K562 (cell line): ENCODE data around the gene EPHB1. TPM values are rescaled to one million over a fixed set of nuclear protein-coding genes. Genes with fewer than 3 reads are reported as not detected.
"Not testable (repeated sequence)": the region's sequence is repeated elsewhere in the genome, so short reads cannot be mapped to it uniquely, and the experiment has no call there.

Source experiments
- ATAC-seq: fragments of 200-7000 bp; cut with Tn5 transposase; 3 replicates; pipeline ENCODE4 v1.9.1; 2020; ENCODE audit warnings: moderate library complexity
- BruUV-seq: library from RNA; stranded (reverse); fragments of 400-500 nt; replicated peaks from 2 replicates; lab custom pipeline; 2021; lab: Mats Ljungman, UMichigan
- CTCF ChIA-PET: fragments of 300-600 bp; formaldehyde crosslinking; extraction: SDS; loops from one replicate; lab custom pipeline; 2021; ENCODE audit warnings: low intra/inter-chr PET ratio; lab: Yijun Ruan, JAX
- POLR2A ChIA-PET: fragments of 300-600, 350-650 bp; sonication (Branson Sonifier 250); formaldehyde crosslinking; extraction: SDS; loops from one replicate; lab custom pipeline; 2021; ENCODE audit warnings: antibody characterized with exemption, inconsistent platforms; lab: Yijun Ruan, JAX
- DNase-seq, 4 experiments: peaks; one replicate each; pipeline versions ENCODE4 v3.0.0 to v3.0.0-alpha.2; 2011 to 2018; ENCODE audit warnings: low spot score in 3 of 4, mixed read lengths in 3 of 4; ENCODE audit errors: extremely low read depth in 1 of 4
- FAIRE-seq: peaks from 2 replicates; lab custom pipeline; 2011; peaks lifted over from hg19 to GRCh38; lab: Jason Lieb, UNC
- H2AFZ ChIP-seq: 2 replicates; pipeline ENCODE4 v1.6.0; 2011; ENCODE audit warnings: low read depth, low read length, control low read depth, inconsistent platforms
- H3K27ac ChIP-seq: fragments of 200-600 bp; 3 replicates; pipeline ENCODE4 v1.8.0; 2011; ENCODE audit warnings: low read depth, mild to moderate bottlenecking, control low read depth, inconsistent platforms, low read length, moderate library complexity, mixed read lengths; ENCODE audit errors: extremely low read depth
- H3K27me3 ChIP-seq, 2 experiments: fragments of 300-600 bp in 1 of 2; 2 replicates in 1 of 2; 3 replicates in 1 of 2; pipeline versions ENCODE4 v1.6.0 to v1.8.0; 2011; ENCODE audit warnings: inconsistent platforms in 2 of 2, low read length in 2 of 2, mild to moderate bottlenecking in 1 of 2, mixed read lengths in 1 of 2, moderate library complexity in 1 of 2; ENCODE audit not compliant: control insufficient read depth in 2 of 2, insufficient read depth in 2 of 2
- H3K36me3 ChIP-seq: fragments of 300-600 bp; 3 replicates; pipeline ENCODE4 v1.8.0; 2011; ENCODE audit warnings: mild to moderate bottlenecking, low read length, inconsistent platforms; ENCODE audit not compliant: control insufficient read depth, insufficient read depth
- H3K4me1 ChIP-seq, 2 experiments: fragments of 200-600 bp in 1 of 2; replicated peaks in 1 of 2; 2 replicates in 1 of 2; 3 replicates in 1 of 2; pipeline versions ENCODE4 v1.5.1 to v1.8.0; 2011; ENCODE audit warnings: inconsistent platforms in 2 of 2, low read length in 2 of 2, mild to moderate bottlenecking in 1 of 2, mixed read lengths in 1 of 2, moderate library complexity in 1 of 2; ENCODE audit not compliant: control insufficient read depth in 2 of 2, insufficient read depth in 2 of 2
- H3K4me2 ChIP-seq: 2 replicates; pipeline ENCODE4 v1.6.1; 2011; ENCODE audit warnings: low read length, control low read depth, inconsistent platforms, mixed read lengths; ENCODE audit not compliant: insufficient read depth
- H3K4me3 ChIP-seq: fragments of 200-600 bp; sonication (generic), shearing (Covaris generic); 2 replicates; pipeline ENCODE4 v1.5.1; 2016; ENCODE audit warnings: control low read depth, inconsistent platforms
- H3K79me2 ChIP-seq: fragments of 200-600 bp; 3 replicates; pipeline ENCODE4 v1.8.0; 2011; ENCODE audit warnings: low read length, inconsistent platforms; ENCODE audit not compliant: control insufficient read depth, insufficient read depth
- H3K9ac ChIP-seq, 2 experiments: 2 replicates each; pipeline versions ENCODE4 v1.6.0 to v1.6.1; 2011; ENCODE audit warnings: low read depth in 2 of 2, low read length in 2 of 2, control low read depth in 1 of 2, inconsistent platforms in 1 of 2, mild to moderate bottlenecking in 1 of 2, mixed read lengths in 1 of 2; ENCODE audit not compliant: insufficient read depth in 1 of 2
- H3K9me1 ChIP-seq: one replicate; pipeline ENCODE4 v1.6.0; 2011; ENCODE audit warnings: inconsistent platforms, mild to moderate bottlenecking, low read length, moderate library complexity; ENCODE audit not compliant: control insufficient read depth, insufficient read depth
- H3K9me3 ChIP-seq: replicated peaks from 2 replicates; pipeline ENCODE4 v1.5.1; 2011; ENCODE audit warnings: low read depth, low read length, inconsistent platforms; ENCODE audit not compliant: control insufficient read depth, insufficient read depth
- H4K20me1 ChIP-seq: replicated peaks from 2 replicates; pipeline ENCODE4 v1.6.1; 2011; ENCODE audit warnings: low read length, inconsistent platforms, mixed read lengths; ENCODE audit not compliant: control insufficient read depth, insufficient read depth
- EP400 ChIP-seq: fragments of 450-650 bp; IDR thresholded peaks from 2 replicates; pipeline ENCODE4 v1.6.1; 2017; ENCODE audit warnings: antibody characterized with exemption, mild to moderate bottlenecking, moderate library complexity
- HNRNPH1 ChIP-seq: fragments of 200-400 bp; formaldehyde crosslinking; optimal IDR thresholded peaks from 2 replicates; pipeline ENCODE3; 2017; ENCODE audit warnings: low read depth, mild to moderate bottlenecking, low read length, moderate library complexity
- ILF3 ChIP-seq: fragments of 450-650 bp; IDR thresholded peaks from 2 replicates; pipeline ENCODE4 v1.6.1; 2018; ENCODE audit warnings: antibody characterized with exemption, mild to moderate bottlenecking, moderate library complexity, borderline replicate concordance
- NONO ChIP-seq, 2 experiments: fragments of 200-400 bp in 1 of 2; fragments of 450-650 bp in 1 of 2; formaldehyde crosslinking in 1 of 2; IDR thresholded peaks; 2 replicates each; pipeline ENCODE4 v1.6.1; 2017; ENCODE audit warnings: low read depth in 2 of 2, mild to moderate bottlenecking in 2 of 2, moderate library complexity in 2 of 2, low read length in 1 of 2
- PTBP1 ChIP-seq: fragments of 200-400 bp; formaldehyde crosslinking; IDR thresholded peaks from 2 replicates; pipeline ENCODE4 v1.6.1; 2017; ENCODE audit warnings: low read depth, low read length
- WGBS: fragments of 100-300 bp; shearing (Covaris generic); methylation state at CpG from one replicate; pipeline ENCODE4 v1.1.6; 2016; ENCODE audit warnings: low coverage, mixed read lengths; ENCODE audit not compliant: insufficient coverage; ENCODE audit errors: missing lambda C conversion rate; 5-methylcytosine and 5-hydroxymethylcytosine counted together
- in situ Hi-C: fragments of 300-500 bp; cut with MboI; formaldehyde crosslinking; loops from 4 replicates; pipeline ENCODE4 v1.15.0; 2018; ENCODE audit warnings: inconsistent platforms, mixed read lengths
- intact Hi-C: fragments of 100-400 bp; cut with micrococcal nuclease; formaldehyde crosslinking; loops from 2 replicates; pipeline ENCODE4 v1.14.2; 2022
- polyA plus RNA-seq, 8 experiments: library from polyadenylated mRNA; depleted of rRNA in 4 of 8; stranded (reverse) in 5 of 8; unstranded in 3 of 8; fragments of >200 nt; fragmentation: Nextera tagmentation in 2 of 8; fragmentation: Illumina TruSeq in 1 of 8; extraction: Ambion mirVana in 2 of 8; extraction: Trizol in 1 of 8; gene quantifications; 2 replicates each; pipeline versions ENCODE4 v1.2.1 to v1.2.3, GENCODE V29; 2011 to 2014; ENCODE audit warnings: inconsistent platforms in 1 of 8, missing spikeins in 1 of 8
- total RNA-seq, 7 experiments: library from RNA; depleted of rRNA in 6 of 7; stranded (reverse); fragments of >200 nt in 6 of 7; fragmentation: Illumina TruSeq in 2 of 7; extraction: Trizol in 2 of 7; gene quantifications; 2 replicates each; pipeline versions ENCODE4 v1.2.1 to v1.2.3, GENCODE V29; 2011 to 2021; ENCODE audit warnings: low replicate concordance in 1 of 7

Gene EPHB1
- total and polyA plus RNA-seq, 9 of the 15 experiments (the other 6 are each of a cell fraction or from before 2014, with no cell fraction given) = 0.29 TPM; not detected in 8

GRCh38 chr3:134971306-134971705 is 176.2 kb downstream of the EPHB1 start:
- Histone ChIP-seq H3K4me3 (no peak overlapping the region), H3K9ac (no peak overlapping the region), H3K27me3 (no peaks in the 10 kb centered on the region), H3K4me2 (no peak overlapping the region), H3K27ac (no peak overlapping the region), H2AFZ (no peak overlapping the region), H3K9me3 (no peaks in the 10 kb centered on the region), H4K20me1 (no peaks in the 10 kb centered on the region), H3K4me1 (no peaks in the 10 kb centered on the region), H3K79me2 (no peaks in the 10 kb centered on the region), H3K9me1 (no peaks in the 10 kb centered on the region), H3K36me3 (no peaks in the 10 kb centered on the region)
- in situ Hi-C loops = no loop called here
- ChIA-PET POLR2A (no interaction called here), CTCF (no interaction called here)
- FAIRE-seq (no peak), ATAC-seq (no peak), DNase-seq (no peak)
- intact Hi-C loops = no loop called here
- TF ChIP-seq HNRNPH1 = no peak
- TF ChIP-seq ILF3 = no peak
- TF ChIP-seq PTBP1 = no peak
- TF ChIP-seq EP400 = no peak
- TF ChIP-seq NONO (IDR thresholded peaks at IDR 0.05; ENCODE audit: low read depth in 2 of 2, low read length in 1 of 2) = no peak
- BruUV-seq = no TSS peak
- WGBS = 0% methylated on average over 2 of the region's 3 CpGs

GRCh38 chr3:134971907-134972306 is 176.8 kb downstream of the EPHB1 start:
- BruUV-seq, H3K36me3 ChIP-seq, H3K9me1 ChIP-seq, H3K9me3 ChIP-seq, H4K20me1 ChIP-seq, H3K27me3 ChIP-seq, H3K4me2 ChIP-seq, H3K4me3 ChIP-seq, CTCF ChIA-PET, H3K27ac ChIP-seq, FAIRE-seq, ATAC-seq, intact Hi-C loops, in situ Hi-C loops, H2AFZ ChIP-seq, H3K79me2 ChIP-seq, H3K4me1 ChIP-seq, DNase-seq, POLR2A ChIA-PET, H3K9ac ChIP-seq: not testable (repeated sequence)
